HG03558 (cell line): Measurements from ENCODE around the gene RPS6KB2.
"Not testable (repeated sequence)": the region's sequence is repeated elsewhere in the genome, so short reads cannot be mapped to it uniquely, and the experiment has no call there.

Experiments
- ATAC-seq: cut with Tn5 transposase; IDR thresholded peaks from one replicate; pipeline ENCODE4 v1.9.1; 2021; ENCODE audit warnings: moderate number of reproducible peaks; ENCODE audit not compliant: unreplicated experiment; ENCODE audit errors: extremely low read depth

RPS6KB2 gene

GRCh38 chr11:67423891-67424613 lies 4.2 kb upstream of the RPS6KB2 start:
- no peak for ATAC-seq

- not testable (repeated sequence) for ATAC-seq
These were observed 882 bp upstream of the RPS6KB2 start for GRCh38 chr11:67427364-67427859.

- ATAC-seq: no peak
These were observed 859 bp downstream of the RPS6KB2 start for GRCh38 chr11:67429038-67429668.

DNA sequence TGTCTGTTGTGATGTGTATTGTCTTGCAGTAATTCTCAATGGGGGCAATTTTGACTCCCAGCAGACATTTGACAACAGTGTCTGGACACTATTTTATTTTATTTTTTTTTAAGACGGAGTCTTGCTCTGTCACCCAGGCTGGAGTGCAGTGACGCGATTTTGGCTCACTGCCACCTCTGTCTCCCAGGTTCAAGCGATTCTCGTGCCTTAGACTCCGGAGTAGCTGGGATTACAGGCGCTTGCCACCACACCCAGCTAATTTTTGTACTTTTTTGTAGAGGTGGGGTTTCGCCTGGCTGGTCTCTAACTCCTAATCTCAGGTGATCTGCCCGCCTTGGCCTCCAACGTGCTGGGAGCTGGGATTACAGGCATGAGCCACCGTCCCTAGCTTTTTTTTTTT lies 1.4 kb downstream of the RPS6KB2 start:
- no peak for ATAC-seq

GRCh38 chr11:67431346-67432249 lies 3.3 kb downstream of the RPS6KB2 start:
- ATAC-seq: no peak

DNA sequence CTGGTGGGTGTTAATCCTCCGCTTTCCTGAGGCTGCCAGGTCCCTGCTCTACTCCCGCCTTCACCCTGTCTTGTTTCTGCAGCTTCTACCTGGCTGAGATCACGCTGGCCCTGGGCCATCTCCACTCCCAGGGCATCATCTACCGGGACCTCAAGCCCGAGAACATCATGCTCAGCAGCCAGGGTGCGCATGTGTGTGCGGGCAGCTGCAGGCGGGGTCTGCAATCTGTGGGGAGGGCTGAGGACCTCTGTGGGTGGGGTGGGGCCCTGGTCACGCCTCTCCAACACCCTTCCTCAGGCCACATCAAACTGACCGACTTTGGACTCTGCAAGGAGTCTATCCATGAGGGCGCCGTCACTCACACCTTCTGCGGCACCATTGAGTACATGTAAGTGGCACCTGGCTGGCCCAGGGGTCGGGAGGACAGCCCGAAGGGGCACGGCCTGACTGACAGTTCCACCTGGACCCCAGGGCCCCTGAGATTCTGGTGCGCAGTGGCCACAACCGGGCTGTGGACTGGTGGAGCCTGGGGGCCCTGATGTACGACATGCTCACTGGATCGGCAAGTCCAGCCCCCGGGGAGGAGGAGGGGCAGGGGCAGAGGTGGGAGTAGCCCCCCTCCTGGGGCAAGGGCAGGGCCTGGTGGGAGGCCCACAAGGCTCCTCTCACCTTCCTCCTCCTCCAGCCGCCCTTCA lies 4.5 kb downstream of the RPS6KB2 start:
- ATAC-seq: no peak

DNA sequence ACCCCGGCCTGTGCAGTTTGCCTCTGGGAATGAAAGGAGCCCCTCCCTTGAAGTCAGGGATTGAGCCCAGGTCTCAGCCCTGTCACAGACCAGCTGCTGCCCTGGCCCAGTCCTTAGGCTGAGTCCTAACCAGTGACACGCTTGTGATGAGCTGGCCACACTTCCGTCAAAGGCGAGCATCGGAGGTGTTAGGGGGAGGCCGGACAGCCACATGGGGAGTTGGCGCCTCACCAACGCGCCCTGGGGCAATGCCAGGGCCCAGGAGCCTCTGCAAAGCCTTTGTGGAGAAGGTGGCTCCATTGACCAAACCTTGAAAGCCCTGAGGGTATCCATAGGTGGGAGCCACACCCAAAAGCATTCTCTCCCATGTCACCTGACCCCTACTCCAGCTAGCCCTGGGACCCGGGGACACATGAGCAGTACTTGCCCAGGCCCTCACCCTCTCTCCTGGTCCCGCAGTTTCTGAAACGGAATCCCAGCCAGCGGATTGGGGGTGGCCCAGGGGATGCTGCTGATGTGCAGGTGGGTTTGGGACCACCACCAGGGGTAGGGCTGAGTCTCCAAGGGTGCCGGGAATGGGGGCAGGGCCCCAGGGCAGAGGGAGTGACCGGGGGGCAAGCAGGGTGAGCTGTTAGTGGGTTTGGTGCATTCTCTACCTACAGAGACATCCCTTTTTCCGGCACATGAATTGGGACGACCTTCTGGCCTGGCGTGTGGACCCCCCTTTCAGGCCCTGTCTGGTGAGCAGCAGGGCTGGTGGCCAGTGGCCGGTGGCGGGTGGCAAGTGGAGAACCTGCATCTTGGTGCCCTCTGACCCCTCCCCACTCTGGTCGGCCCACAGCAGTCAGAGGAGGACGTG lies 5.5 kb downstream of the RPS6KB2 start:
- ATAC-seq: no peak

- no peak for ATAC-seq
These were observed 6.1 kb downstream of the RPS6KB2 start for GRCh38 chr11:67434395-67434881.

- ATAC-seq: no peak
These were observed 6.9 kb downstream of the RPS6KB2 start for GRCh38 chr11:67435031-67435726.

GRCh38 chr11:67435727-67436458 lies 7.6 kb downstream of the RPS6KB2 start:
- ATAC-seq: no peak

DNA sequence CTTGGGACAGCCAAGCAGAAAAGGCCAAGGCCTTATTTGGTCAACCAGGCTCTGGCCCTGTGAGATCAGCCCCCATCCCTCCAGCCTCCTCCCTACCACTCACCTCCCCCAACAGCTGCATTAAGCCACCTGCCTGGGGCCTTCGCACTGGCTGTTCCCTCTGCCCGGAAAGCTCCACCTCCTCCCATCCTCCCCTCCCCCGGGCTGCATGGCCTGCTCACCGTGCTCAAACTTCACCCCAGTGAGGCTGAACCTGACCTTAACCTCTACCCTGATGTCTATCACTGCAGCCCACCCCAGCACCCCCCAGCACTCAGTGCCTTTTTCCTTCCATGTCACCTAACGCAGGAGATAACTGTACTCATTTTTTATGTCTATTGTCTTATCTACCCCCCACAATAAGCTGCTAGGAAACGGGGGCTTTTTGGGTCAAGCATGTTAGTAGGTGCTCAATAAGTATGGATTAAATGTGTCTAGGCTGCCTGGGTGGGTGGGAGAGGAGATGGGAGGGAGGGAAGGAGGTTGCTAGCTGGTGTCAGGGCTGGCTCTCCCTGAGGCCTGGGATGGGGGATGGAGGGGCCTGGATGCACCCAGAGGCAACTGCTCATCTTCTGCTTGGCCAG lies 8.3 kb downstream of the RPS6KB2 start:
- no peak for ATAC-seq

- ATAC-seq: no peak
These were observed 9.0 kb downstream of the RPS6KB2 start, which contains the start of gene PTPRCAP for GRCh38 chr11:67437082-67437808. Gene PTPRCAP (minus strand): TSS chr11:67437682. CDS start chr11:67437619, 63 bp downstream.

- ATAC-seq: no peak
These were observed 9.5 kb downstream of the RPS6KB2 start for GRCh38 chr11:67437809-67438157.

GRCh38 chr11:67438158-67438902 lies 10.0 kb downstream of the RPS6KB2 start:
- ATAC-seq: no peak

GRCh38 chr11:67439321-67440228 lies 11.3 kb downstream of the RPS6KB2 start:
- no peak for ATAC-seq
